ENCODE measurements around the gene CSNK1G1. TPM values are rescaled to one million over a fixed set of nuclear protein-coding genes. Genes with fewer than 3 reads are reported as not detected.

CSNK1G1 gene
- total and polyA plus RNA-seq, 2 of the 8 experiments (the other 6 are each of a cell fraction or from before 2014, with no cell fraction given) = 6.0 to 12.9 TPM

- TF ChIP-seq HDAC6 (IDR thresholded peaks at IDR 0.05; ENCODE audit: low read depth, low read length) = no peak
Observed at GRCh38 chr15:64341961-64342360, 14.0 kb downstream of the CSNK1G1 start (continued).
